NOMO-1 treated with DMSO at 0.1 percent for 48 hours (cell line): ENCODE results near the gene KRT27.
A peak's percentile ranks its signal among the peaks of the same experiment; 100 is the strongest.
"Not testable (repeated sequence)": the region's sequence is repeated elsewhere in the genome, so short reads cannot be mapped to it uniquely, and the experiment has no call there.

Source experiments
- DNase-seq: peaks from one replicate; lab custom pipeline; 2025; ENCODE audit not compliant: unreplicated experiment; lab: John Stamatoyannopoulos, UW

The KRT27 gene

DNA sequence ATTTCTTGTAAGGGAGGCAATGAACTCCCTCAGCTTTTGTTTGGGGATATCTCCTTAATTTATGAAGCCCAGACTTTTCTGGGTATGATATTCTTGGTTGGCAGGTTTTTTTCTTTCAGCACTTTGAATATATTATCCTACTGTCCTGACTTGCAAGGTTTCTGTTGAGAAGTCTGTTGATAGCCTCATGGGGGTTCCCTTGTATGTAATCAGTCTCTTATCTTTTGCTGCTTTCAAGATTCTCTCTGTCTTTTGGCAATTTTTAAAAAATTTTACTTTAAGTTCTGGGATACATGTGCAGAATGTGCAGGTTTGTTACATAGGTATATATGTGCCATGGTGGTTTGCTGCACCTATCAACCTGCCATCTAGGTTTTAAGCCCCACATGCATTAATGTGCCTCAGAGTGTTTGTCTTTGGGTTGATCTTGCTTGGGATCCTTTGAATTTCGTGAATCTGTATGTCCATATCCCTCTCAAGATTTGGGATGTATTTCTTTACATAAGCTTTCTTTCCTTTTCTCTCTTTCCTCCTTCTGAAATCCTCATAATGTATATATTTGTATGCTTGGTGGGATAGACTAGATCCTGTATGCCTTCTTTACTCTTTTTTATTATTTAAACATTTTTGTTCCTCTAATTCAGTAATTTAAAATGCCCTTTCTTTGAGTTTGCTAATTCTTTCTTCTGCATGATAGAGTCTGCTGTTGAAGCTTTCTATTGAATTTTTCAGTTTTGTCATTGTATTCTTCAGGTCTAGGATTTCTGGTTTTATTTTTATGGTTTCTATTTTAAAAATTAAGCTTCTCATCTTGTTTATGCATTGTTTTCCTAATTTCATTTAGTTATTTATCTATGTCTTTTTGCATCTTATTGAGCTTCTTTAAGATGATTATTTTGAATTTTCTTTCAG lies 22.0 kb downstream of the KRT27 start:
- DNase-seq, result no peak

DNA sequence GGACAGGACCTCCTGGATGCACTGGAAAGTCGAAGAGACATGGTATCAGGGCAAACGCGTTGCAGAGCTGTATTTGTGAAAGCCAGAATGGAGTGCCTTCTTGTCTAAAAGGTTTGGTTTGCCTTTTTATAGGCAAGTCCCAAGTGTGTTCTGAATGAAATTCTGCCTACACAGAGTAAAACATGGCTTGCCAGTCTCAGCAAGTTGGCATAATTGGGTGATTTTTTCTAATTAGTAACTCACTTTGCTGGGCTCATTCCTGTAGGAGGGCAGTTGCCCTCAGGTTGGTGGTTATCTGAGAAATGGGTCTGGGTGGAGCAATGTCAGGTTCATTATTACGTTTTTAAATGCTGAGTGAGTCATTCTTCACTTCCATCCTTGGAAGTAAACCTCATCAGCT lies 27.1 kb downstream of the KRT27 start, which contains the start of gene KRT25:
KRT25 (minus strand) TSS at position 101 of the 400 bp plus-strand sequence; CDS start at position 41, 60 bp downstream.
- no peak for DNase-seq

DNA sequence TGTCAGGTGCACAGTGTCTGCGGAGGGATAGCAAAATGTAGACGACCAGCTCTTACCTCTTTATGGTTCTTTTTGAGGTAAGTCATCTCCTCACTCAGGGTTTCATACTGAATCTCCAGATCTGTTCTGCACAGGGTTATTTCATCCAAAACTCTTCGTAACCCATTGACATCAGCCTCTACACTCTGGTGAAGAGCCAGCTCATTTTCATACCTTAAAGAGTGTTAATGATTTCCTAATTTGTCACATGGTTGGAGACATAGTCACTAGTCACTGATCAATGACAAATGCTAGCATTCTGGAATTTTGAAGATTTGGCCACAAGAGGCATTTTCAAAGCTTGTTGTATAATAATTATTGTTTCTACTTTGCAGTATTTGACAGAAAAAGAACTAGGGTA lies 28.5 kb downstream of the KRT27 start:
- no peak for DNase-seq

DNA sequence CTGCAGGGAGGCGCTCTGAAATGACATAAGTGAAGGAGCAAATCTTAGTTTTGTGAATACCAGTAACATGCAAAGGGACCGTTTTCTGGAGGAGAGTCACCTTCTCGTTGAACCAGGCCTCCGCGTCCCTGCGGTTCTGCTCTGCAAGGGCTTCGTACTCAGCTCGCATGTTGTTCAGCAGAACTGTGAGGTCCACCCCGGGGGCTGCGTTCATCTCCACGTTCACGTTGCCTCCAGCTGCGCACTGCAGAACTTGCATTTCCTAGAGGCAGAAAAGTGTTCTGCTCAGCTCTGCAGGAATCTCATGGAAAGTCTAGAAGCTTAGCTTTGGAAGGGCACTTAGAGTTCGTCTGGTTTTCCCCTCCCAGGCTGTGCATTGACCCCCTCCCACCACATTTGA lies 31.3 kb downstream of the KRT27 start:
- no peak for DNase-seq

DNA sequence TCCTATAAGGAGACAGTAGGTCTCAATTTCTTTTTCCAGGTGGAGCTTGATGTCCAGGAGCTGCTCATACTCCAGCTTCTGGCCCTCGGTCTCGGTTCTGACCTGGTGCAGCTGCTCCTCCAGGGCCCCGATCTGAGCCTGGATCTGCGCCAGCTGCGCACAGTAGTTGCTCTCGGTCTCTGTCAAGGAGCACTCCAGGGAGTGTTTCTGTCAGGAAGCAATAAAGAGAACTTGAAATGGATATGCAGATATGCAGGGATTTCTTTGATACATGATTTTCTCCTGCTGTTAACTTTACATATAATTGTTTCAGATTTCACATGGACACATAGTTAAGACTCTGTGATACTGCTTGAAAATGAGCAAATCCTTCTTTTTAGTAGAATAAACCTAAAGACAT lies 32.0 kb downstream of the KRT27 start:
- no peak for DNase-seq

DNA sequence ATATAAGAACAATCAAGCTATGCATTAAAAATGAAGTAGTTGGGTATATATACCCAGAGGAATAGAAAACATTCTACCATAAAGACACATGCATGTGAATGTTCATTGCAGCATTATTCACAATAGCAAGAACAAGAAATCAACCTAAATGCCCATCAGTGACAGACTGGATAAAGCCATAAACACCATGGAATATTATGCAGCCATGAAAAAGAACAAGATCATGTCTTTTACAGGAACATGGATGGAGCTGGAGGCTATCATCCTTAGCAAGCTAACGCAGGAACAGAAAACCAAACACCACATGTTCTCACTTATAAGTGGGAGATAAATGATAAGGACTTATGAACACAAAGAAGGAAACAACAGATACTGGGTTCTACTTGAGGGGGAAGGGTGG lies 33.7 kb downstream of the KRT27 start:
- not testable (repeated sequence) for DNase-seq

DNA sequence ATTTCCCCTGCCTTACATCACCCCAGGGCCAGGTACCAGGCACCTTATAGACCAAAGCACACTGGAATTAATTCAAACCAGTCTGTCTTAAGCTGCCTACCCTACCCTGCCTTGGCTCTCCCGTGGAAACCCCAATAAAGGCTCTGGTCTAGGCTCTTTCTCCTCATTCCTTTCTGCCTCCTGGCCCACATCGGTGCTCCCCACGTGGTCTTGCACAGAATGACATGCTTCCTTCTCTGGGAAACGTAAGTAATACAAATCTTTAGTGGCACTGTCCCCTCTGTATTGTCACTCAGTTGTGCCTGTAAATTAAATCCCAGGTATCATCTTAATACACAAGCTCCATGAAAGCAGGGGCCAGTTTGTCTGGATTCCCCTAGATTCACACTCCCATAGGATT lies 43.8 kb downstream of the KRT27 start:
- no peak for DNase-seq

DNA sequence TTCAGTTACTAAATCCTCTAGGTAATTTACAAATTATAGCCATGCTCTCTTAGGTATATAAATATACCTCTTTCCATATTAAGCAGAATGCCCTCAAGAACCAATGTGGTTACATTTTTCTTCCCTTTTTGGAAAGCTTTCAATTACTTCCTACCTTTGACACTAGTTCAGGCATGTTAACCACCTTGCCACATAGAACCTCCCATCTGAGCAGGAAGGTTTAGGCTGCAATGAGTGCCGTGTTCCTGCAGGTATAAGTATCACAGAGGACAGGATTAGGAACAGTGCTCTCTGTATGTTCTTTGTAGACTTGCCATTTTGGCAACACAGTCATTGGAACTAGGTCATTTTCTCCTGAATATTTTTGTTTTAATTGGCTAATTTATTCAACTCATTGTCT lies 47.3 kb downstream of the KRT27 start:
- no peak for DNase-seq

DNA sequence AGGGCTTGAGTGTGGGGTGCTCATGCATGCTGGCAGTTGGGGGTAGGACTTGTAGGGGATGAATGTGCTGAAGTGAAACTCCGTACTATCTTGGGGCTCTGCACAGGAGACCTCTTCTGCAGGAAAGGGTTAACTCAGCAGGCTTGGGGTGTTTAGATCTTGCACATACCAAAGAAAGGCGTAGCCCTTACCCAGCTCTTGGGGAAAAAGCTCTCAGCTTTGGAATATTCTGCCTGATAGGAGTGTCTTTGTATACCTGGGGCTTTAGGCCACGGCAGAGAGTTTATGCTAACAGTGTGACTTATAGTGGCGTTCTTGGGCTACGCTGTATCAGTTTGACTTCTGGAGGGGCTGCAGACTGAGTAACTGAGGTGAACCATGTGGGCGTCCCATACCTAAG lies 48.3 kb downstream of the KRT27 start:
- DNase-seq, result no peak

DNA sequence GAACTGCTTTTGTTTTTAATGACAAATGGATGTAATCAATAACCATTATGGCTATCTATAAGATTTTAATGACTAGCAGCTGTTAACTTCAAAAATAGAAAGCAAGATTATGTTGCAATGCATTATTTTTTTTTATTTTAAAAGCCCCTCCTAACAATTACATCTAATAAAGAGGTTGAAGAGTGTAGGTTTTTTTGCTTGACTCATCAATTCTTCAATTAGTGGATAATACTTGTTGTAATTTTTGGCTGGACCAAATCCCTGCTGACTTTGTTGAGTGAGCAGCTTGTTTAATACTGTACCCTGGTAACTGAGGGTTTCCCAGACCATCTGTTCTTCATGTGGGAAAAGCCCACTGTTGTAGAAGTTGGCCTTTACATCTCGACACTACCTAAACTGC lies 51.4 kb downstream of the KRT27 start:
- no peak for DNase-seq

DNA sequence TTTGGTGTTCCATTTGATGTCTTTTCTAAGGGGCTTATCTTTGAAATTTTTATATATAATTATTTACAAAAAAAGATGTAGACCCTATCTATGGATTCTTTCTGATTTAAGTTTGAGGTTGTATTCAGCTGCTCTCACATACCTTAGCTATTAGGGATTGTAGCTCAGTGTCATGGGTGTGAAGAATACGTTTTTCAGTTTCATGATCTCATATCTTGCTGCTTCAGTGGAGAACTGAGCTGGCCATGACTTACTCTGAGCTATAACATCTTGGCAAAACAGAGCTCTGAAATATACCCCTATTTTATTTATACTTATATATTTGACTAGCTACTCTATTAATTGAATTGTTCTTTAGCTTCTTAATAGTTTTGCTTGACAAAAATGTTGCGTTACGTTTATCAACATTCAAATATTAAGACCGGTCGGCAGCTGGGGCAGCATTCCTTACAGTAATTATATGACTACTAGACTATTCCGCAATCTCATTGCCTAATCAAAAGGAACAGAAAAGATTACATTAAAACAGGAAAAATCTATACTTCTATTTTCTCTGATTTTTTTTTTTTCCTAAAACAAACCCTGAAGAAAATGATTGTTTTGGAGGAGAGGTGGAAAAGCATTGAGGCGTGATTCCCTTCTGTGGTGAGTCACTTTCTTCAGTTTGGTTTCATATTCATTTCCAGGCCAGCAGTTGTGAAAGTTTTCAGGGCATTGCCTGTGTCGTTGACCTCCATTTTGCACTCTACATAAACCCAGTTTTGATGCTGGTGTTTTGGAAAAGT lies 54.7 kb downstream of the KRT27 start:
- DNase-seq, result peak; percentile 61

DNA sequence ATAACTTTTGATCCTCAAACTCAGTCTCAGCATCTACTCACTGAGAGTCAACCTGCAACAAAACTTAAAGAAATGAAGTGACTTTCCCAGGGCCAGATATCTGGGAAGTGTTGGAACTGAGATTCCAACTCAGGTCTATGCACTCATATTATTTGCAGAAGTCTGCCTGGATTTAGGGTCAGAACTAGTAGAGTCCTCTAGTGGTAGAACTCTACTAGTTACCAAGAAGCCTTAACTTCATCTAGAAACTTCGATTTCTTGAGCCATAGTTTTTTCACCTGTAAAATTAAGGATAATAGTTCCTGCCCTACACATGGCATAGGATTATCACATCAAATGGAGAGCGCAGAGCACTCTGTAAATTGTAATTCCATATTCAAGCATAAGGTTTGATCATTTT lies 55.4 kb downstream of the KRT27 start:
- DNase-seq, result peak; percentile 18
